ENCODE measurements around the gene CCHCR1. TPM values are rescaled to one million over a fixed set of nuclear protein-coding genes. Genes with fewer than 3 reads are reported as not detected.

Gene CCHCR1
- total RNA-seq, 4 donors from 2014 or later: 10.7 to 33.4 (median 16.5) TPM

DNA sequence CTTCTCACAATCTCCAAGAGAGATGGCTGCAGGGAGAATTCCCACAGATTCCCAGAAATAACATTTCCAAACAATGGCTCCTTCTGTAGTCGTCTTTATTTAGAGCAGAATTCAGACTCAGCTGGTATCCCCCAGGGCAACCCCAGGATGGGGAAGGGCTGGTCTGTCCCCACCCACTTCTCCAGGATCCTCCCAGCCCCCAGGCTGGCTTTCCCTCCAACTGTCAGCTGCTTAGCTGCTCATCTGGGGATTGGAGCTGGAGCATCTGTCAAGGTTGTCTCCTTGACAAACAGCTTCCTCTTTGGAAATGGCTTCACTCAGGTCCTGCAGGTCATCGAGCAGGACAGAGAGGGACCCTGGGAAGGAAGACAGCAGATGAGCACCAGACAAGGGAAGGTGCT lies 15.2 kb downstream of the CCHCR1 start:
- H3K4me1 ChIP-seq: peaks cover 27% of the 10 kb centered on the region
- TF ChIP-seq, protein P1, sequence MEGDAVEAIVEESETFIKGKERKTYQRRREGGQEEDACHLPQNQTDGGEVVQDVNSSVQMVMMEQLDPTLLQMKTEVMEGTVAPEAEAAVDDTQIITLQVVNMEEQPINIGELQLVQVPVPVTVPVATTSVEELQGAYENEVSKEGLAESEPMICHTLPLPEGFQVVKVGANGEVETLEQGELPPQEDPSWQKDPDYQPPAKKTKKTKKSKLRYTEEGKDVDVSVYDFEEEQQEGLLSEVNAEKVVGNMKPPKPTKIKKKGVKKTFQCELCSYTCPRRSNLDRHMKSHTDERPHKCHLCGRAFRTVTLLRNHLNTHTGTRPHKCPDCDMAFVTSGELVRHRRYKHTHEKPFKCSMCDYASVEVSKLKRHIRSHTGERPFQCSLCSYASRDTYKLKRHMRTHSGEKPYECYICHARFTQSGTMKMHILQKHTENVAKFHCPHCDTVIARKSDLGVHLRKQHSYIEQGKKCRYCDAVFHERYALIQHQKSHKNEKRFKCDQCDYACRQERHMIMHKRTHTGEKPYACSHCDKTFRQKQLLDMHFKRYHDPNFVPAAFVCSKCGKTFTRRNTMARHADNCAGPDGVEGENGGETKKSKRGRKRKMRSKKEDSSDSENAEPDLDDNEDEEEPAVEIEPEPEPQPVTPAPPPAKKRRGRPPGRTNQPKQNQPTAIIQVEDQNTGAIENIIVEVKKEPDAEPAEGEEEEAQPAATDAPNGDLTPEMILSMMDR (IDR thresholded peaks at IDR 0.05): no peak
- TF ChIP-seq EP300 (IDR thresholded peaks at IDR 0.05) (no peak), POLR2A (IDR thresholded peaks at IDR 0.05) (no peak), POLR2AphosphoS5 (IDR thresholded peaks at IDR 0.05) (no peak)
- no peaks in the 10 kb centered on the region for H3K9me3 ChIP-seq
- peaks cover 15% of the 10 kb centered on the region for H3K36me3 ChIP-seq
- H3K27ac ChIP-seq: no peak overlapping the region
- no peak for DNase-seq (ENCODE audit: low spot score in 2 of 2)
- H3K27me3 ChIP-seq: no peaks in the 10 kb centered on the region
- no peak overlapping the region for H3K4me3 ChIP-seq
- WGBS: 15% methylated on average over 2 of the region's 2 CpGs

DNA sequence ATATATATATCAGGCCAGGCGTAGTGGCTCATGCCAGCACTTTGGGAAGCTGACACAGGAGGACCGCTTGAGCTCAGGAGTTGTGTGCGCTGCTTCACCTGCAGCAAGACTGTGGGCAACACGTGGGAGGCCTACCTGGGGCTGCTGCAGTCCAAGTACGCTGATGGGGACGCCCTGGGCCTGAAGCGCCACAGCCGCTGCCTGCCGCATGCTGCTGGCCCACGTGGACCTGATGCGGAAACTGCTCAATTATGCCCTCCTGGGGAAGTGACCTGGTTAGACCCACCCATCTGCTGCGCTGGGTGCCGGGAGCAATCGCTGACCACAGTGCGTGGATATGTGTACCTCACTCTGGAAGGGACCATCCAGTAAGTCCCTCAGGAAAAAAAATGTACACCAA lies 17.0 kb downstream of the CCHCR1 start:
- Histone ChIP-seq H3K4me3 (no peak overlapping the region), H3K9me3 (no peaks in the 10 kb centered on the region), H3K27ac (no peak overlapping the region), H3K27me3 (no peaks in the 10 kb centered on the region), H3K36me3 (peaks cover 12% of the 10 kb centered on the region), H3K4me1 (peaks cover 27% of the 10 kb centered on the region)
- no peak for DNase-seq (ENCODE audit: low spot score in 2 of 2)
- TF ChIP-seq EP300 (IDR thresholded peaks at IDR 0.05): no peak
- no peak for TF ChIP-seq POLR2AphosphoS5 (IDR thresholded peaks at IDR 0.05)
- no peak for TF ChIP-seq POLR2A (IDR thresholded peaks at IDR 0.05)
- TF ChIP-seq, protein P1 (IDR thresholded peaks at IDR 0.05): no peak
- 89% methylated on average over 15 of the region's 15 CpGs for WGBS

DNA sequence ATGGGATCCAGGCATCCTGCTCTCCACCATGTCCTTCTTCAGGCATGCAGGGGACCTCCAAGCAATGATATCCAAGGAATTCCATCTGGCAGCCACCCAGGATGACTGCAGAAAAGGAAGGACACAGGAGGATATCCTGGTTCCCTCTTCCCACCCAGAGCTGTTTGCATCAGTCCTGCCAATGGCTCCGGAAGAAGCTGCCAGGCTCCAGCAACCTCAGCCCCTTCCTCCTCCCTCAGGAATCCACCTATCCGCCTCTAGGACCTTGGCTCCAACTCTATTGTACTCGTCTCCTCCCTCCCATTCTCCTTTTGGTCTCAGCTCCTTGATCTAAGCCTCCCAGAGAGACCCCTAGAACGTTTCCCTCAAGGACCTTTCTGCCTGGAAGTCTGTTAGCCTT lies 18.0 kb downstream of the CCHCR1 start:
- Histone ChIP-seq H3K27ac (no peak overlapping the region), H3K4me1 (peaks cover 27% of the 10 kb centered on the region), H3K27me3 (no peaks in the 10 kb centered on the region), H3K9me3 (no peaks in the 10 kb centered on the region), H3K36me3 (peaks cover 7% of the 10 kb centered on the region), H3K4me3 (no peak overlapping the region)
- no peak for DNase-seq (ENCODE audit: low spot score in 2 of 2)
- WGBS: 15% methylated on average over 4 of the region's 4 CpGs
- no peak for TF ChIP-seq POLR2A (IDR thresholded peaks at IDR 0.05)
- TF ChIP-seq, protein P1 (IDR thresholded peaks at IDR 0.05): no peak
- no peak for TF ChIP-seq EP300 (IDR thresholded peaks at IDR 0.05)

DNA sequence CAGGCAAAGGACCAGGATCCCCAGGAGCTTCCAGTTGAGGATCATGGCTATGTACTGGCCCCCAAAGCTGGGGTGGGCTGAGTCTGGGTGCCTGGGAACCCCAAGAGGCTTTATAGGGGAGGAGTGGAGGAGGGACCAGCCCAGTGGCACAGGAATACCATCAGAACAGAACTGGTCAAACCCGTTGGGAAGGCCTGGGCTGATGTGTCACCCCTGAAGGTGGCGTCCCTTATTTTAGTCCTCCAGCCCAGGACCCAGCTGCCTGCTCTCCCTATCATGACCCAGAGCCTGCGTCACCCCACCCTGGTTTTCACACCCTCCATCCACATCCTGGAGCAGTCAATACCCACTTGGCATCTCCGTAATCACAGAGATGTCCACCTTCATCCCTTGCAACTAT lies 18.6 kb downstream of the CCHCR1 start, which contains the start of gene PSORS1C2:
TSS of gene PSORS1C2 (minus strand) at position 85 of the 400 bp plus-strand sequence. CDS start at position 45, 40 bp downstream.
- H3K27ac ChIP-seq: no peak within 1 kb of the TSS
- H3K4me1 ChIP-seq: peaks cover 27% of the 10 kb centered on the region
- H3K36me3 ChIP-seq: peaks cover under 1% of the 10 kb centered on the region
- H3K9me3 ChIP-seq: no peaks in the 10 kb centered on the region
- no peaks in the 10 kb centered on the region for H3K27me3 ChIP-seq
- no peak for TF ChIP-seq POLR2A (IDR thresholded peaks at IDR 0.05)
- no peak for TF ChIP-seq EP300 (IDR thresholded peaks at IDR 0.05)
- TF ChIP-seq POLR2AphosphoS5 (IDR thresholded peaks at IDR 0.05): no peak
- TF ChIP-seq, protein P1 (IDR thresholded peaks at IDR 0.05): no peak
- no peak for DNase-seq (ENCODE audit: low spot score in 2 of 2)
- 77% methylated on average over 3 of the region's 4 CpGs for WGBS
- H3K4me3 ChIP-seq: peak within 1 kb of the TSS; percentile 36

DNA sequence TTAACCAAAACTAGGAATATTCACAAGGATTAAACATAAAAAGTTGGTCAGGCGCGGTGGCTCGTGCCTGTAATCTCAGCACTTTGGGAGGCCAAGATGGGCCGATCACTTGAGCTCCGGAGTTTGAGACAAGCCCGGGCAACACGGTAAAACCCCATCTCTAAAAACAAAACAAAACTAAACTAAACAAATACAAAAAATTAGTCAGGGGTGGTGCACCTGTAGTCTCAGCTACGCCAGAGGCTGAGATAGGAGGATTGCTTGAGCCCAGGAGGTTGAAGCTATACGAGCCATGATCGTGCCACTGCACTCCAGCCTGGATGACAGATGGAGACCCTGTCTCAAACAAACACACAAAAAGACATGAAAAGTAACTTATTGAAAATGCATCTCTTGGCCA lies 21.9 kb downstream of the CCHCR1 start:
- H3K9me3 ChIP-seq: no peaks in the 10 kb centered on the region
- WGBS: 81% methylated on average over 10 of the region's 10 CpGs
- H3K4me3 ChIP-seq: no peak overlapping the region

More for the DNA sequence above, 21.9 kb downstream of the CCHCR1 start:
- peaks cover 21% of the 10 kb centered on the region for H3K4me1 ChIP-seq
- H3K36me3 ChIP-seq: no peaks in the 10 kb centered on the region
- no peak overlapping the region for H3K27ac ChIP-seq
- TF ChIP-seq EP300 (IDR thresholded peaks at IDR 0.05) (no peak), POLR2AphosphoS5 (IDR thresholded peaks at IDR 0.05) (no peak), POLR2A (IDR thresholded peaks at IDR 0.05) (no peak)
- TF ChIP-seq, protein P1 (IDR thresholded peaks at IDR 0.05): no peak
- DNase-seq (ENCODE audit: low spot score in 2 of 2): no peak
- no peaks in the 10 kb centered on the region for H3K27me3 ChIP-seq
